Astrocyte (in vitro differentiated cells and primary cell): ENCODE results near the gene PRDM11. TPM values are rescaled to one million over a fixed set of nuclear protein-coding genes. Genes with fewer than 3 reads are reported as not detected.

Experiments
- DNase-seq: peaks from one replicate; pipeline ENCODE4 v3.0.0-alpha.2; 2010; ENCODE audit warnings: low read depth
- FAIRE-seq: peaks from 2 replicates; lab custom pipeline; 2011; peaks lifted over from hg19 to GRCh38; lab: Jason Lieb, UNC
- H2AFZ ChIP-seq: 2 replicates; pipeline ENCODE4 v1.6.0; 2012; ENCODE audit warnings: low read depth, low read length, inconsistent platforms
- H3K27ac ChIP-seq: 2 replicates; pipeline ENCODE4 v1.5.1; 2011; ENCODE audit warnings: low read depth, low read length, inconsistent platforms
- H3K27me3 ChIP-seq: 2 replicates; pipeline ENCODE4 v1.6.0; 2011; ENCODE audit warnings: low read length, inconsistent platforms; ENCODE audit not compliant: insufficient read depth
- H3K36me3 ChIP-seq: 2 replicates; pipeline ENCODE4 v1.5.1; 2011; ENCODE audit warnings: low read length, inconsistent platforms; ENCODE audit not compliant: insufficient read depth
- H3K4me1 ChIP-seq: 2 replicates; pipeline ENCODE4 v1.5.1; 2011; ENCODE audit warnings: low read length, inconsistent platforms; ENCODE audit not compliant: insufficient read depth
- H3K4me2 ChIP-seq: 2 replicates; pipeline ENCODE4 v1.6.0; 2012; ENCODE audit warnings: low read length, inconsistent platforms
- H3K4me3 ChIP-seq: 2 replicates; pipeline ENCODE4 v1.5.1; 2011; ENCODE audit warnings: low read depth, mild to moderate bottlenecking, low read length, inconsistent platforms; ENCODE audit not compliant: insufficient read depth
- H3K79me2 ChIP-seq: 2 replicates; pipeline ENCODE4 v1.6.0; 2012; ENCODE audit warnings: mild to moderate bottlenecking, low read length, inconsistent platforms; ENCODE audit not compliant: insufficient read depth
- H3K9ac ChIP-seq: 2 replicates; pipeline ENCODE4 v1.6.0; 2012; ENCODE audit warnings: mild to moderate bottlenecking, low read length, inconsistent platforms
- H3K9me3 ChIP-seq: 2 replicates; pipeline ENCODE4 v1.5.1; 2012; ENCODE audit warnings: low read depth, mild to moderate bottlenecking, low read length, inconsistent platforms; ENCODE audit not compliant: insufficient read depth
- H4K20me1 ChIP-seq: 2 replicates; pipeline ENCODE4 v1.6.0; 2012; ENCODE audit warnings: low read length, inconsistent platforms; ENCODE audit not compliant: insufficient read depth
- H3K27ac Mint-ChIP-seq: one replicate; pipeline ENCODE4 v1.8.0; 2021; ENCODE audit warnings: mild to moderate bottlenecking, mixed read lengths; ENCODE audit not compliant: unreplicated experiment
- H3K27me3 Mint-ChIP-seq: one replicate; pipeline ENCODE4 v1.8.0; 2021; ENCODE audit warnings: low read depth, mixed read lengths; ENCODE audit not compliant: unreplicated experiment
- H3K36me3 Mint-ChIP-seq: one replicate; pipeline ENCODE4 v1.8.0; 2021; ENCODE audit warnings: low read depth, mixed read lengths; ENCODE audit not compliant: unreplicated experiment
- H3K4me1 Mint-ChIP-seq: one replicate; pipeline ENCODE4 v1.8.0; 2021; ENCODE audit warnings: low read depth, mixed read lengths; ENCODE audit not compliant: unreplicated experiment
- H3K4me3 Mint-ChIP-seq: one replicate; pipeline ENCODE4 v1.8.0; 2021; ENCODE audit warnings: mild to moderate bottlenecking, moderate library complexity, mixed read lengths; ENCODE audit not compliant: unreplicated experiment
- H3K9me3 Mint-ChIP-seq: one replicate; pipeline ENCODE4 v1.8.0; 2021; ENCODE audit warnings: mild to moderate bottlenecking, mixed read lengths; ENCODE audit not compliant: unreplicated experiment
- EZH2 ChIP-seq: IDR thresholded peaks from 2 replicates; pipeline ENCODE4 v1.6.1; 2012; ENCODE audit warnings: mild to moderate bottlenecking, low read length, inconsistent platforms; ENCODE audit not compliant: insufficient read depth
- total RNA-seq: library from RNA; stranded (reverse); gene quantifications from 2 replicates; pipeline ENCODE4 v1.2.1, GENCODE V29; 2021
- TF ChIP-seq, protein P1 (sequence below): IDR thresholded peaks from 2 replicates; pipeline ENCODE4 v1.5.1; 2011; ENCODE audit warnings: low read depth, mild to moderate bottlenecking, inconsistent platforms, low read length, moderate library complexity; ENCODE audit not compliant: insufficient read depth

Gene PRDM11
- total RNA-seq, 1 donor from 2014 or later = 9.1 TPM

DNA sequence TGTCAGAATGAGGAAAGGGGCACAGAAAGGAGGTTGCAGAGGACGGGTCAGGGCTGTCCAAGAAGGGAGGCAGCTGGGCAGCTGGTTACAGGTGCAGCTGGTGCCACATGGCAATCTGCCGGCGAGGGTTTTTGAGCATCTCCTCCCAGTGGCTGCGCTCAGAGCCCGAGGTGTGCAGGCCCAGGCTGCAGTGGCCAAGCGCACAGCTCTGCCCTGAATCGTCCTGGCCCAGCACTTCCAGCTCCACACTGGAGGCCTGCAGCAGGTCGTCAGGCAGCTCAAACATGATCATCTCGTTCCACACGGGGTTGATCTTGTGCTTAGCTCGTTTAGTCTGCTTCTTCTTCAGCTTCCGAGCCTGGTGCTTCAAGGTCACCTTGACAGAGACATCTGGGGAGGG is 97.5 kb downstream of the PRDM11 start:
- Mint-ChIP-seq H3K9me3 (peaks cover 3% of the 10 kb centered on the region), H3K36me3 (no peaks in the 10 kb centered on the region), H3K27ac (no peak overlapping the region), H3K4me1 (peaks cover 3% of the 10 kb centered on the region), H3K27me3 (peaks cover 27% of the 10 kb centered on the region), H3K4me3 (no peak overlapping the region)
- Histone ChIP-seq H3K36me3 (no peaks in the 10 kb centered on the region), H3K4me1 (peaks cover 3% of the 10 kb centered on the region), H3K4me2 (no peak overlapping the region), H4K20me1 (no peaks in the 10 kb centered on the region), H2AFZ (no peak overlapping the region), H3K27ac (no peak overlapping the region), H3K9ac (no peak overlapping the region), H3K9me3 (no peaks in the 10 kb centered on the region), H3K27me3 (no peaks in the 10 kb centered on the region), H3K4me3 (no peak overlapping the region), H3K79me2 (no peaks in the 10 kb centered on the region)
- no peak for TF ChIP-seq EZH2
- TF ChIP-seq, protein P1, sequence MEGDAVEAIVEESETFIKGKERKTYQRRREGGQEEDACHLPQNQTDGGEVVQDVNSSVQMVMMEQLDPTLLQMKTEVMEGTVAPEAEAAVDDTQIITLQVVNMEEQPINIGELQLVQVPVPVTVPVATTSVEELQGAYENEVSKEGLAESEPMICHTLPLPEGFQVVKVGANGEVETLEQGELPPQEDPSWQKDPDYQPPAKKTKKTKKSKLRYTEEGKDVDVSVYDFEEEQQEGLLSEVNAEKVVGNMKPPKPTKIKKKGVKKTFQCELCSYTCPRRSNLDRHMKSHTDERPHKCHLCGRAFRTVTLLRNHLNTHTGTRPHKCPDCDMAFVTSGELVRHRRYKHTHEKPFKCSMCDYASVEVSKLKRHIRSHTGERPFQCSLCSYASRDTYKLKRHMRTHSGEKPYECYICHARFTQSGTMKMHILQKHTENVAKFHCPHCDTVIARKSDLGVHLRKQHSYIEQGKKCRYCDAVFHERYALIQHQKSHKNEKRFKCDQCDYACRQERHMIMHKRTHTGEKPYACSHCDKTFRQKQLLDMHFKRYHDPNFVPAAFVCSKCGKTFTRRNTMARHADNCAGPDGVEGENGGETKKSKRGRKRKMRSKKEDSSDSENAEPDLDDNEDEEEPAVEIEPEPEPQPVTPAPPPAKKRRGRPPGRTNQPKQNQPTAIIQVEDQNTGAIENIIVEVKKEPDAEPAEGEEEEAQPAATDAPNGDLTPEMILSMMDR = no peak
- FAIRE-seq (no peak), DNase-seq (no peak)

DNA sequence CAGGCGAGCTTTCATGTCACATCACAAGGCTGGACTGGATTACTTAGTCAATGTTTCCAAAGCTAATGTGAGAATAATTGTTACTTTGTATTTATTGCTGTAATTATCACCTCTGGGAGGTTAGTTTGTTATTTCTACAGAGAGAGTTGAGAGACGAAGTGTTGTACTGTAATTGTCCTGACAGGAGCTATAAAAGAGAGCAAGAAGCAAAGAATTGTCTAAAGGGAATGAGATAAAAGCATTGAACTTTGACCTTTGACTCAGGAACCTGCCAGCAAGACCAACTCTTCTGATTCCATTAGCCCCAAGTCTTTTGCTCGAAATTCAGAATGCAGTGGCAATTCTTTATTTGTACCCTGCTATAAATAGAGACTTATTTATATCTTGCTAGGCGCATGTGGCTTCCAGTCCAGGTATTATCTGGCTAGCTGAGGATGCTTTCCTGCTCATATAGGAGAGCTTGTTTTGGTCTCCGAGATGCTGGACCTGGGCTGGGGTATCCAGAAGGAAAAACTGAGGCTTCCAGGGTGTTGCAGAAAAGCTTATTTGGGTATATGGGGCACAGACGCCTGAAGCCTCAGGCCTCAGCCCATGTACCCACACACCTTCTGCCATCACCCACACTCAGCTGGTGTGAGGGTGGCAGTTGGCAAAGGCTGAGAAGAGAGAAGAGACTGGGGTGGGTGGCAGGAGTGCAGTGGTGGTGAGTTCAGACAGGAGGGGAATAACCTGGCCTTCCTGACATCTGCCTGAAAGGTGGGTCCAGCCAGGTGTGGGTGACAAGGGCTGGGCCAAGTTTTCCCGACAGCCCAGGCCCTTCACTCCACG is 99.0 kb downstream of the PRDM11 start:
- H3K4me1 ChIP-seq = no peaks in the 10 kb centered on the region
- no peak overlapping the region for H3K27ac ChIP-seq
- no peak for FAIRE-seq
- Mint-ChIP-seq H3K36me3 (no peaks in the 10 kb centered on the region), H3K9me3 (no peaks in the 10 kb centered on the region), H3K4me1 (peaks cover 1% of the 10 kb centered on the region), H3K27ac (no peak overlapping the region), H3K4me3 (no peak overlapping the region), H3K27me3 (peaks cover 34% of the 10 kb centered on the region)
- H2AFZ ChIP-seq = no peak overlapping the region
- no peak overlapping the region for H3K9ac ChIP-seq
- H3K27me3 ChIP-seq = no peaks in the 10 kb centered on the region
- no peaks in the 10 kb centered on the region for H3K36me3 ChIP-seq
- no peaks in the 10 kb centered on the region for H4K20me1 ChIP-seq
- DNase-seq = no peak
- no peak overlapping the region for H3K4me2 ChIP-seq
- no peaks in the 10 kb centered on the region for H3K79me2 ChIP-seq
- H3K4me3 ChIP-seq = no peak overlapping the region
- TF ChIP-seq, protein P1 = no peak
- TF ChIP-seq EZH2 = no peak
- no peaks in the 10 kb centered on the region for H3K9me3 ChIP-seq

DNA sequence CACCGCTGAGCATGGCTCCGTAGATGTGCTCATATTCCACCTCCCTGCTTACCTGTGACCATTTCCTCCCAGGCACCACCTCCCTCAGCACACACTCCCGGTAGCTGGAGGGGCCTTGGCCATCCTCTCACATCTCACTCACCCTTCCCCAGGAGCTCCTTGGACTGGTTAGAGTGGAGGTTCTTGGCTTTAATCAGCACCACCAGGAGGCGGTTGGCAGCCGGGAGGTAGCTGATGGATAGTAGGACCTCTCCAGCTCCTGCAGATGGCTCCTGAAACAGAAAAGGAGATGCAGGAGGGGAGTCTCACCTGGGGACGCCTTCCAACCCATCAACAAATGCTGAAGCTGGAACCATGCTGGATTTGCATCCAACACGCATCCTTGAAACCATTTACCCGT is 99.8 kb downstream of the PRDM11 start:
- H3K4me3 Mint-ChIP-seq = no peak overlapping the region
- FAIRE-seq = no peak
- Histone ChIP-seq H3K9me3 (no peaks in the 10 kb centered on the region), H3K9ac (no peak overlapping the region), H3K27me3 (no peaks in the 10 kb centered on the region), H3K36me3 (no peaks in the 10 kb centered on the region), H3K79me2 (no peaks in the 10 kb centered on the region), H3K4me3 (no peak overlapping the region), H3K27ac (no peak overlapping the region), H3K4me1 (no peaks in the 10 kb centered on the region), H3K4me2 (no peak overlapping the region), H4K20me1 (no peaks in the 10 kb centered on the region), H2AFZ (no peak overlapping the region)
- peaks cover 37% of the 10 kb centered on the region for H3K27me3 Mint-ChIP-seq
- H3K9me3 Mint-ChIP-seq = no peaks in the 10 kb centered on the region
- DNase-seq = no peak
- H3K4me1 Mint-ChIP-seq = peaks cover 1% of the 10 kb centered on the region
- H3K36me3 Mint-ChIP-seq = no peaks in the 10 kb centered on the region
- no peak for TF ChIP-seq EZH2
- TF ChIP-seq, protein P1 = no peak
- H3K27ac Mint-ChIP-seq = no peak overlapping the region
